Globus pallidus (tissue), 1 donor: ENCODE results near the gene TCEA3.

Source experiments
- DNase-seq: peaks from one replicate; pipeline ENCODE4 v3.0.0-alpha.2; 2015; ENCODE audit warnings: low spot score

TCEA3 gene

DNA sequence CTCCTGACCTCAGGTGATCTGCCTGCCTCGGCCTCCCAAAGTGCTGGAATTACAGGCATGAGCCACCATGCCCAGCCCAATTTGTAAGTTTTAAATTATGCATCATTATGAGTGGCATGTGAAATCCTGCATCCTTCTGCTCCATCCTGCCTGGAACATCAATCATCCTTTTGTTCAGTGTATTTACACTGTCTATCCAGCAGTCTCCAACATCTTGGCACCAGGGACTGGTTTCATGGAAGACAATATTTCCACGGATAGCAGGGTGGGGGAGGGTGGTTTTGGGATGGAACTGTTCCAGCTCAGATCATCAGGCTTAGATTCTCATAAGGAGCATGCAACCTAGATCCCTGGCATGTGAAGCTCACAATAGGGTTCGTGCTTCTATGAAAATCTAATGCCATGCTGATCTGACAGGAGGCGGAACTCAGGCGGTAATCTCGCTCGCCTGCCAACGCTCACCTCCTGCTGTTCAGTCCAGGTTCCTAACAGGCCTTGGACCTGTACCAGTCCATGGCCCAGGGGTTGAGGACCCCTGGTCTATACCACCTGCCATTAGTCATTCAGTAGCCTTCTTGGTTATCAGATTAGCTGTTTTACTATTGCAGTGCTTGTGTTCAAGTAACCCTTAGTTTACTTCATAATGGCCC is 22.2 kb upstream of the TCEA3 start:
- DNase-seq = peak; percentile 26

DNA sequence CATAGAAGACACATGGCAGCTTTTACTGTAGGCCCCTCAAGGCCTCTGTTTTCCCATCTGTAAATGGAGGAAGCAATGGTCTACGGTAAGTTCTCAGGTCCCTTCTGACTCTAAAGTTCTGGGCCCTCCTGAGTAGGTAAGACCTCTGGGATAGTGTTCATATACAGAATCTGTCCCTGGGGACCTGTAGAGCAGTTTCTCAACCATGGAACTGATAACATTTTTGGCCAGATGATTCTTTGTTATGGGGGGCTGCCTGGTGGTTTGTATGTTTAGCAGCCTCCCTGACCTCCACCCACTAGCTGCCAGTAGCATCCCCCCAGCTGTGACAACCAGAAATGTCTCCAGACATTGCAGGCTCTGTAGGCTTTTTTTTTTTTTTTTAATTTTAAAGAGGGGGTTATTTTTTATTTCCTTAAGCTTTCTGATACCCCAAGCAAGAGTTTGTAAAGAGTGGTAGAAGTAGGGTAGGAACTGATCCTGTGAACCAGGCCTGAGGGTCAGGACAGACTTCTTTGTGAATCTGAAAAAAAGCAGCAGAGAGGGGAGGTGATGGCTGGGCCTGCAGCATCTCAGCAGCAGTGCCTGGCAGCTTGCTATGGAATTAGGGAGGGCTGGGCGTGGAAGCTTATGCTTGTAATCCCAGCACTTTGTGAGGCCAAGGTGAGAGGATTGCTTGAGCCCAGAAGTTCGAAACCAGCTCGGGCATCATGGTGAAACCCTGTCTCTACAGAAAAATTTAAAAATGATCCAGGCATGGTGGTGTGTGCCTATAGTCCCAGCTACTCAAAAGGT is 20.2 kb upstream of the TCEA3 start:
- no peak for DNase-seq

DNA sequence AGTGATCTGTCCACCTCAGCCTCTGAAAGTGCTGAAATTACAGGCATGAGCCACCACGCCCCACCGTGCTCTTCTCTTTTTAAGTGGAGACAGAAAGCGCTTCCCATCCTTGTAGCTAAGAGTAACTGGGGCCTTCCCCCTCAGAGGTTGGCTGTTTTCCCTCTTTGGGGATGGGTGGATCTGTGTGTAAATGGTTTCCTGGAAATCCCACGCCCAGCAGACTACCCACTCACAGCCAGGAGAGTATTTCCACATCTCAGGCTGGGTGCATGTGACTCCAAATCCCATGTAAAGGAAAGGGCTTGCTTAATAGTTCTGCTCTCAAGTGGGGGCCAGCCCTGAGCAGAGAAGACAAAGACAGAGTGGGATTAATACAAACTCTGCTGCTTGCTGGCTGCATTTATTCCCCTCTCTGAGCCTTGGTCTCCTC is 19.6 kb upstream of the TCEA3 start:
- no peak for DNase-seq

DNA sequence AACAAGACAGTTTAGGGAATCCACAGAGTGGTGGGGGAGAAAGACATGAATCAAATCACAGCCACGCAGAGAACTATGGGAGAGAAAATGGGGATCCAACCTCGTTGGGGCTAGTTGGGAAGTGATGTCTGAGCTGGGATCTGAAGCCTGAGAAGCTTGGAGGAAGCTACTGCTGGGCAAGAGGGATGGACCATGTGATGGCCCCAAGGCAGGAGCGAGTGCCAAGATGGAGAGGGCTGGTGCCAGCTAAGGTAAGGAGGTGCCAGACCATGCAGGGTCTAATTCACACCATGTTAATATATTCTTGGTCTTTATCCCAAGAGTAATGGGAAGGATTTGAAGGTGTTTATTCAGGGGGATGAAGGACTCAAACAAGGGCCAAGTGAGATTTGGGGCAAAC is 18.2 kb upstream of the TCEA3 start:
- no peak for DNase-seq

DNA sequence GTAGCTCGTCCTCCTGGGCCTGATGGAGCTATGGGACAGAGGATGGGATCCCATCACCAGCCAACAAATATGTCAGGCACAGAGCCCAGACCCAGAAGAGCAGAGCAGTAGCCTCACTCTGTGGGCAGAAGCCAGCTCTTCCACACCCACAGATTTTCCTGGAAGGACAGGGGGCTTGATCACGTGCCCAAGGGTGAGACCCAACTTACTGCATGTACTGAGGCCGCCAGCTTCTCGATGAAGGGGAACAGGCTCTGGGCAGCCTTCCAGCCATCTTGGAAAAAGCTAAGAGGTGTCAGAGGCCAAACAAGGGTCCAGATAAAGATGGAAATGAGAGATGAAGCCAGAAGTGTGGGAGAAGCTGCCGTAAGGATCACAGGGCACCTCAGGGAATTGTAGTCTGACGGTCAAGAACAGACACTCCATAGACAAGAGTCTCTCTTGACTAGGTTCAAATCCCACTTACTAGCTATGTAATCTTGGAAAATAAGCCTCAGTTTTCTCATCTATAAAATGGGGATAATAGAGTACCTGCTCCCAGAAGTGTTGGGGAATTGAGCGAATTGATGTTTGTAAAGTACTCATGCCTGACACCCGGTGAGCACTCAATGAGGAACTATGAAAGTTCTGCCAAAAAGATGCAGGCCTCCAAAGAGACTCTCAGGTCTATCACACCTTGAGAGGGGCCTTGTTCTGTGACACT is 17.0 kb upstream of the TCEA3 start:
- no peak for DNase-seq

DNA sequence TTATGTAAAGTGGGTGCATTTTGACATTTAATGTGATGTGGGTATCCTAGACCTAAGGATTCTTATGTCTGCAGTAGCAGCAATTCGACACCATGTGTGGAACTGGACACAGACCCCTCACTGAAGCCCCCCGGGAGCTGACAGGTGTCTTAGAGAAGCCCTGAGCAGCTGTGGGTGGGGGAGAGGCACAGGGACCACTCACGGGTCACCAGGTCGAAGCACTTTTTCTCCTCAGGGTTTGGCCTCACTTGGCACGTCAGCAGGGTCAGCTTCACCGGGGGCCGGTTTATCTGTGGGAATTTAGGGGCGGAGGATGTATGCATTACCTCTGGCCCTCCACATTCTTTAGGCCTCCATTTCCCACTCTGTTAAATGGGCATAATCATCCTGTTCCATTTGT is 14.0 kb upstream of the TCEA3 start:
- no peak for DNase-seq

DNA sequence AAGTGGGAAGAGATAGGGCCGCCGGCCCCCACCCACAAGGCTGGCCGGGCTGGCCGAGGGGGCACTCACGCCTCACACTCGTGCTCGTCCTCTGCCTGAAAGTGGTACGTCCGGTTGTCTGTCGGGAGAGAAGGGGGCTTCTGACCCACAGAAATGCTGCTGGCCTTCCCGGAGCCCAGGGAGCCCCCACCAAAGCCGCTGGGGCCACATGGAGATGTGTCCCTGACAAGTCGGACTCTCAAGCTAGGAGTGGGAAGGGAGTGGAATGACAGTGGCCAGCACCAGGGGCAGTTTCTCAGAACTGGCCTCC is 12.8 kb upstream of the TCEA3 start:
- DNase-seq = no peak

DNA sequence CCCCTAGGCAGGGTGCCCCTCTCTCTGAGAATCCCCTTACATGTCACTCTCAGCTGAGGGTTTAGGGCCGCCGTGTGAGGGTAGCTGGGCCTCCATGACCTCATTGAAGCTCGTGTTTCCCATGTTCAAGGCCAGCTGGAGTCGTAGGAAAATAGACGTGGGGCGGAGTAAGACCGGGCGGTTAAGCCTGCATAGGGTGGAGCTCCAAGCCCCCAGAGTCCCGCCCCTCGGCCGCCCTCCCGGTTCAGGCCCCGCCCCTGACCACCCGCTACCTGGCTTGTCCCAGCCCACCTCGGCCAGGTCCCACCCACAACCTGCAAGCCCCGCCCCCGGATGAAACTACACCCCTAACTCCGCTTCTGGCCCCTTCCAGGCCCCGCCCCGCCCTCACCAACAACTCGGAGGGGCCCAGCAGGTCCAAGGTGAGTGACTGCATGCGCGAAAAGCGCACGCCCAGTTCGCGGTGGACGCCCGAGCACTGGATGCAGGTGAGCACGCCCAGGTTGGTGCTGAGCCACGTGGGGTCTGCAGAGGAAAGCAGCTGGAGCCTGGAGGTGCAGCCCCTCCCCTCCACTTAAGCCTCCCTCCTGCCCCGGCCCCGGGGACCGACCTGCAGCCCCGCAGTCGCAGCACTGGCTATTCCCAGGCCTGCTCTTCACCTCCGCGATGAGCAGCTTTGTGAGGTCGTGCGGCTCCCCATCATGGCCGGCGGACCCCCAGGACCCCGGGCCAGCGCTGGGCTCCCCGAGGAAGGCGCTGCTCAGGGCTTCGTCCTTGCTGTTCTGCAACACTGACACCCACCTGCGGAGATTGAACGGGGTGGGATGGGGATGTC is 12.2 kb upstream of the TCEA3 start:
- no peak for DNase-seq

DNA sequence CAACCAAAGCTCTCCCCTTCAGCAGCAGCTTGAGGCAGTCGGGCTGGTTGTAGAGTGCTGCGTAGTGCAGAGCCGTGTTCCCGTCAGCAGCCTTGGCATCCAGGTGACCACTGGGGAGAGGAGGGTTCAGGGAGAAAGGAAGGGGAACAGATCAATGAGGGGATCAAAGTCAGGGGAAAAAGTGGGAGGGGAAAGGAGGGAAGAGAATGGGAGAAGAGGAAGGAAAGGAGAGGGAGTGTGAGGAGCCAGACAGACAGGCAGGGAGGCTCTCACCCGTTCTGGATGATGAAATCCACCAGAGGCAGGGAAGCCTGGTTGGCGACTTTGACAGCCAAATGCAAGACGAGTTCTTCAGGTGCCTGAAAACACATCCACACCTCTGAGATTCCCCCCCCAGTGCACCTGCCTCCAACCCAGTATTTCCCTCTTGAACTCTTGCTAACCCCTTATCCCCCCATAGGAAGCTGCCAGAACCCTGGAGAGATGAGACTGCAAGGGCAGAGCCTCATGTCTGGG is 9.8 kb upstream of the TCEA3 start:
- no peak for DNase-seq

DNA sequence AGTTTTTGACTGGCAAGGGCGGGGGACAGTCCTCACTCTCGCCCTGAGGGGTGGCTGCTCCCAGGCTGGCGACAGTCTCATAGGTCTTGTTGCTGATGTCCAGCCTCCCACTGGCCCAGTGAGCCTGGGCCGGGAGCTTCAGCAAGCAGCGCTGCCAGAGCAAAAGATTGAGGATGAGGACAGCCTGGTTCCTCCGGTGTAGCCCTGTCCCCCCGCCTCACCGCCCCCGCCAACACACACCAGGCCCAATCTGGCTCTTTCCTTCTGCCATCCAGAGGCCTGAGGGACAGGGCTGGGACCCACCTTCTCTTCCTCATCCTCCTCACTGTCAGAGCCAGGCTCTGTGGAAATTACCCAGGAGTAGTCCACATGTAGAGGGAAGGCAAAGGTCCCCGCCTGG is 8.6 kb upstream of the TCEA3 start:
- no peak for DNase-seq

DNA sequence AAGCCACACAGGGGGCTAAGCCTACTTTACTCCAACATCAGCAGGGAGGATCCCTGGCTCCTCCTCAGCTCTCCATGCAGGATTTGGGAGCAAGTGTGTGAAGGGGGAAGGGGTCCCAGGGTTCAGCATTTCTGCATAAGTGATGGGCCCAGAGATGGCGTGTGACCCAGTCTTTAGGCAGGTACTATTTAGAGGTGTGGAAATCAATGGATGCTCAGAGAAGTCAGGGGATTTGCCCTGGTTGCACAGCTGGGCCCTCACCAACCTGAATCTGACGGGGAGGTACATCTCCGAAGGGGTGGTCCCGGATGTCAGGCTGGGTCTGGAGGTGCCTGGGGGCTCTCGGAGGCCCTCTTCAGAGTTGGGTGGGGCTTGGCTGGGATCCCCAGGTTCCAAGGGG is 6.9 kb upstream of the TCEA3 start:
- no peak for DNase-seq

DNA sequence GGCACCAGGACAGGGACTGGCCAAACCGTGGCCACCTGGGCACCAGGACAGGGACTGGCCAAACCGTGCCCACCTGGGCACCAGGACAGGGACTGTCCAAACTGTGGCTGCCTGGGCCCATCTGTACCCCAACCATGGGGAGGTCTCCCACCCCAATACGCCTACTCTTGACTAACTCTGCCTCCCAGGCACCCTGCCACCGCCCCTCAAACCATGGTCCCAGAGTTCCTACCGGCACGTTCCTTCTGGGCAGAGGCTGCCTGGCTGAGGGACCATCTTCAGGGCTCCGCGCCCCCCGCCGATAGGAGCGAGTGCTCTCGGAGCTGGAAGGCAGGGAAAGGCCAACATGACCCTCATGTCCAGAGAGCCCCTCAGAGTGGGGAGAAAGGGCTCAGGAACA is 6.3 kb upstream of the TCEA3 start:
- DNase-seq = no peak

DNA sequence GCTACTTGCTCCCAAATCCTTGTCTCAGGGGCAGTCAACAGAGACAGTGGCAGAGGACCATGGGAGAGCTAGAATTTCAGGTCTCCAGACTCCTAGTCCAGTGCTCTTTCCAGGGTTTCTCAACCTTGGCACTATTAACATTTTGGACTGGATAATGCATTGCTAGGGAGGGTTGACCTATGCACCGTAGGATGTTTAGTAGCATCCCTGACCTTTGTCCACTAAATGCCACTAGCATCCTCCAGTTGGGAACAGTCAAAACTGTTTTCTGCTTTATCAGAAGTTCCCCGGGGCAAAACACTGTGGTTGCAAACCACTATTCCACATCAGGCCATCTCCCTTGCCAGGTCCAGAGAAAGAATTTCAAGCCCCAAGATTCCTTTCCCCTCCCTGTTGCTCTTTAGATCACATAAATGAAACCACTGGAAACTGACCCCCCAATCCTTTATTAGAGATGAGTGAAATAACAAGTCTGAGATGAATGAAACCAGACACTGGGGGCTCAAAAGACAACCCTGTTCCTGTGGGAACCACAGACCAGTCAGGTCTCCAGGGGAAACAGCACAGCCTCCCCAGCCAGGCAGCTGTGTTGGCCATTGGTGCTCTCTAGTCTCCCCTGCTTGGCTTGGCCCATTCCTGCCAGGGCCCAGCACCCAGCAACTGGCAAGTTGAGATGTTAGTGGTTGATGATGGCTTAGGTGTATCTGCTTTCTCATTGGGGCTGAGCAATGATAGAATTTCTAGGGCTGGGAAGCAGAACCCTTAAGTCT is 3.8 kb upstream of the TCEA3 start:
- DNase-seq = no peak

DNA sequence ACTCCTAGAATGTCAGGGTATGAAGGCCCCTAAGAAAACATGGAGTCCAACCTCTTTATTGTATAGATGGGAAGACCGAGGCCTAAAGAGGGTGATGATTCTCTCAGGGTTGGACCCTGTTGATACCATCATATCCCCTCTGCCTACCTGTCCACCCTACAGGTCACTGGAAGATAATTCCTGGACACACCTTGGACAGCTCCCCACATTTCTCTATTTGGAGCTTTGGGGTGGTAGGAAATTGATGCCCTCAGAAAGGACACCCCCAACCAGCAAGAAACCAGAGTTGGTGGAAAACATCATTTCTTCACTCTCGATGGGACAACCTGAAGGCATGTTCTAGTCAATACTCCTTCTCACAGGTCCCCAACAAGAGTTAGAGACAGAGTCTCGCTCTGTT is 3.0 kb upstream of the TCEA3 start:
- no peak for DNase-seq

DNA sequence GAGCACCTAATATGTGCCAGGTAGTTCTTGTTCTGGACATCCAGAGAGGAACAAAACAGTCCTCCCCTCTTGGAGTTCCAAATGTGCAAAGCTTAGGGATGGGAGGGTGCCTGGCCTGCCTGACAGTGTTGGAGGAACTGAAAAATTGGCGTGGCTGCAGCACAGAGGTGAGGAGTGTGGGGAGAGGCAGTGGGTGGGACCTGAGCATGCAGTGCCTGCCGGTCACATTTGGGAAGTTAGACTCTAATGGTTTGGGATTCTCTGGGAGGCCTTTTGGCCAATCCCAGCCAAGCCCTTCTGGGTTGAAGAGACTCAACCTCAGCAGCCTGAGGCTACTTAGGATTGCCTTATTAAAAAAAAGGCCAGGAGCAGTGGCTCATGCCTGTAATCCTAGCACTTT is 2.3 kb upstream of the TCEA3 start:
- DNase-seq = no peak

DNA sequence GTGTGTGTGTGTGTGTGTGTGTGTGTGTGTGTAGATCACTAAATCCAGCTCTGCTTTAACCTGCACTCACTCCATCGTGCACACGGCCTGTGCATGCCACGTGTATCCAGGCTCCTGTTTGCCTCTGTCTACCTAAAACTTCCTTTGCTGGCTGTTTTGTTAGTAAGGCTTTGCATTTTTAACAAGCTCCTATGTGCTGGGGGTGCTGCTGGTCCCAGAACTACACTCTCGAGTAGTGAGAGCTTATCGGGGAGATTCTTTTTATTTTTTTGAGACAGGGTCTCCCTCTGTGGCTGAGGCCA is 596 bp upstream of the TCEA3 start:
- DNase-seq = no peak

DNA sequence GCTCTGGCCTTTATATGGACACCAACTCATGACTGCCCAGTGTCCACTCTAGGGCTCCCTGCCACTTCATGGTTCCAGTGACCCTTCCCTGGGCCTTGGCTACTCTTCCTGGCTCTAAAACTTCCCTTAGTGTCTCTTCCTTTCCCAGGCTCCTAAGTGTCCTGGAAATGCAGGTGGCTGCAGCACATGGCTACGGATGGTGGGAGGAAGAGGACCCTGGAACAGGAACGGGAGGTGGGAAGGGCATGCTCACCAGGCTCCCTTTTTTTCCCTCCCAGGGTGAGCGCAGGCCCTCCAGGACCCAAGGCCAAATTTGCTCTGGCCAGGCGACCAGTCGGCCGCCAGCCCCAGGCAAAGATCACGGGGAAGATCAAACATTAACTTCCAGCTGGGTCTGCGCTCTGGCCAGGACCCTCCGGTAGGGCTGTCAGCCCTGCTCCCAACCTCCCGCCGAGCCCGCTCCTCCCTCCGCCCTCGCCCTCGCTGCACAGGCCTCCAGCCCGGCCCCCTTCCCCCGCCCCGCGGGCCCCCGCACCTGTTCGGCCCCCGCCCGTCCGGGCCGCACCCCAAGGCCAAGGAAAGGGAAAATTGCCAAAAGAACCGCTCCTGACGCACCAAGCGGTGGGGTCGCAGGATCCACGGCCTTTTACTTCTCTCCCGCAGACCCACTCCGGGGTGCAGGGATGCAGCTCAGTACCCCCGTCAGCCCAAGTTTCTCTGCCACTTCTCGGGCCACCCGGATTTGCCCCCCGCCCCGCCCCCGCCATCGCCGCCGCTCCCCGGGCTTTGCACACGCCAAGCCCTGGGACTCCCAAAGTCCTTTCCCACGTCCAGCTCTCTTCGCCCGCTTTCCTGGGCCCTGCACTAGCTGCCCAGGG is 894 bp downstream of the TCEA3 start:
- no peak for DNase-seq

DNA sequence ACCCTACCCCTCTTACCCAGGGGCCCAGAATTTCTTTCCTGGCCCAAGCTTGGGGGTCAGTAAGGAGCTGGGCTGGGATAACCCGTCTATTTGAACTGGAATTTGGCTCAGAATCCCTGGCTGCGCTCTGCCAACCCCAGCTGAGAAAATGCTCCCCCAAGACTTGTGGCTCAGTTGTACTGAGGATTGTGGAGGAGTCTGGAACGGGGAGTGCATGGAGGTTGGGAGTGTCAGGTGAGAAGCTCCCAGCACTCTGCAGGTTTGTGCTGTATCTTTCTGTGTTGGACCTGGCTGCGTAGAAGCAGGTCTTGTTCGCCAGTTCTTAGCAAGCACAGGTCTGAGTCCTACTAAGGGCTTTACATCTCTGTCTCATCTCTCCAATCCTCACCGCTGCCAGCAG is 1.6 kb downstream of the TCEA3 start:
- DNase-seq = no peak

DNA sequence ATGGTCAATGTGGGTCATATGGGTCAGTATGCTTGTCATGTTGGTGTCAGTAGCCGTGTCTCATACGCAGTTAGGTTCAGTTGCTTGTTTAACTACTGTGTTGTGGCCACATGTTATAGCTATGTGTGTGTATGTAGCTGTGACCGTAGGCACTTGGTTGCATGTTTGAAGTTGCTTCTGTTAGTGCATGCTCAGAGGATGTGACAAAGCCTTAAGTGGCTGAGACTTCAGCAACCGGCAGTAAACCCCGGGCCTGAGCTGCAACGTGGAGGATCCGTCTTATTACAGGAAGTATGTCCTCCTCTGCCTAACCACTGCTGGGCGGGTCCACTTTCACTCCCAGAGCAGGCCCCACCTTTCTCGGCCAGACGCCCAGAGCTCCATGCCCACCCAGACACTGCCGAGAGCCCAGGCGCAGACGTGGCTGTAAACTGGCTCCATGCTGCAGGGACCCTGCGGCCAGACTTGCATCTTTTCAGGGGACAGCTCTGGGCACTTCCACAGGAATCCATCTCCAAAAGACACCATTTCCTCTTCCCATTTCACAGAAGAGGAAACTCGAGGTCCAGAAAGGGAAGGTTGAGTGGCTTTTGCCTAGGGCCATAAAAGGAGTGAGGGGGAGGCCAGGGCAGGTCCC is 2.2 kb downstream of the TCEA3 start:
- DNase-seq = no peak

DNA sequence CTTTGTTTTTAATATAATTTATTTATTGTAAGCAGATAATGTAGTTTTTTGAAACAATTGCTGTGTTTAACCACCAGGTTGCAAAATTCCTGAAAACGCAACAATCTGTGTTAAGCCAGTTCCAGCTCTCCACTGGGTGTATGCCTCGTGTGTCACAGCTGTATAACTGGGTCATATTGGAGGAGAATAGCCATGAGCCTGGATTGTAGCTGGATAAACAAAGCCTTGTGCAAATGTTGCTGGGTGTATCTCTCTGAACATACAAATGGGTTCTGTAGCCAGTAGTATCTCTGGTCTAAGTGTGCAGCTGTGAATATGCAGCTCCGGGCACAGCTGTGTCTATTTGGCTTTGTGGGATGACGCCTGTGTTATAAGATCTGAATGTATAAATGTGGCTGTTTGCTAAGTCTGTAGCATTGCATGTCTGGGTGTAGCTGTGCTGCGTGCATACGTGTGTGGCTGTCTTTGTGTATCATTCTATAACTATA is 2.8 kb downstream of the TCEA3 start:
- DNase-seq = peak; percentile 38
